ENCODE data around the gene PPCDC.
"Not testable (repeated sequence)": the region's sequence is repeated elsewhere in the genome, so short reads cannot be mapped to it uniquely, and the experiment has no call there.

The PPCDC gene

DNA sequence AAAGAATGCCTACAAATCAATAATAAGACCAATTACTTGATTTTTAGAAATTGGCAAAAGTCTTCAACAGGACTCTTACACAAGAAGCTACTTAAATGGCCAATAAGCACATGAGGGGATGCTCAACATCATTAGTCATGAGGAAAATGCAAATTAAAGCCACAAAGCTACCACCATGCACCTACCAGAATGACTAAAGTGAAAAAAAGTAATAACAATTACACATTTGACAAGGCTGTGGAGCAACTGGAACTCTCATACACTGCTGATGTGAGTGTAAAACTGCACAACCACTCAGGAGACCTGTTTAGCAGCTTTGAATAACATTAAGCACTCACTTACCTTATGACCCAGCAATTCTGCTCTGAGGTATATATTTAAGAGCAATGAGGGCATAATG is 68.4 kb downstream of the PPCDC start:
- peak; percentile 25 for DNase-seq (ENCODE audit: low read depth)
- no peak overlapping the region for H3K4me3 ChIP-seq (ENCODE audit: low read length)
- TF ChIP-seq, protein P1, sequence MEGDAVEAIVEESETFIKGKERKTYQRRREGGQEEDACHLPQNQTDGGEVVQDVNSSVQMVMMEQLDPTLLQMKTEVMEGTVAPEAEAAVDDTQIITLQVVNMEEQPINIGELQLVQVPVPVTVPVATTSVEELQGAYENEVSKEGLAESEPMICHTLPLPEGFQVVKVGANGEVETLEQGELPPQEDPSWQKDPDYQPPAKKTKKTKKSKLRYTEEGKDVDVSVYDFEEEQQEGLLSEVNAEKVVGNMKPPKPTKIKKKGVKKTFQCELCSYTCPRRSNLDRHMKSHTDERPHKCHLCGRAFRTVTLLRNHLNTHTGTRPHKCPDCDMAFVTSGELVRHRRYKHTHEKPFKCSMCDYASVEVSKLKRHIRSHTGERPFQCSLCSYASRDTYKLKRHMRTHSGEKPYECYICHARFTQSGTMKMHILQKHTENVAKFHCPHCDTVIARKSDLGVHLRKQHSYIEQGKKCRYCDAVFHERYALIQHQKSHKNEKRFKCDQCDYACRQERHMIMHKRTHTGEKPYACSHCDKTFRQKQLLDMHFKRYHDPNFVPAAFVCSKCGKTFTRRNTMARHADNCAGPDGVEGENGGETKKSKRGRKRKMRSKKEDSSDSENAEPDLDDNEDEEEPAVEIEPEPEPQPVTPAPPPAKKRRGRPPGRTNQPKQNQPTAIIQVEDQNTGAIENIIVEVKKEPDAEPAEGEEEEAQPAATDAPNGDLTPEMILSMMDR (conservative IDR thresholded peaks at IDR 0.05; ENCODE audit: low read length) = no peak

DNA sequence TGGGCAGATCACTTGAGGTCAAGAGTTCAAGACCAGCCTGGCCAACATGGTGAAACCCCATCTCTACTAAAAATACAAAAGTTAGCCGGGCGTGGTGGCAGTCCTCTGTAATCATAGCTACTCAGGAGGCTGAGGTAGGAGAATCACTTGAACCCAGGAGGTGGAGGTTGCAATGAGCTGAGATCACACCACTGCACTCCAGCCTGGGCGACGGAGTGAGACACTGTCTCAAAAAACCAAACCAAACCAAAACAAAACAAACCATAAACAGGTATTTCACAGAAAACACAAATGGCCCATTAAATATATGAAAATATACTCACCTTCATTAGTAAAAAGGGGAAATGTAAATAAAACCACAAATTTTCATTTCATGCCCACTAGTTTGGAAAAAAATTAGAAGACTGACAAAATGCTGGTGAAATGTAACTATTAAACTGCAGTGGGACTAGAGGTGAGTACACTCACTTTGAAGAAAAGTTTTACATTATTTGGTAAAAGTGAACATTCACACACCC is 71.6 kb downstream of the PPCDC start:
- H3K4me3 ChIP-seq (ENCODE audit: low read length); DNase-seq (ENCODE audit: low read depth): not testable (repeated sequence)

- DNase-seq (ENCODE audit: low read depth) = no peak
- TF ChIP-seq, protein P1 (conservative IDR thresholded peaks at IDR 0.05; ENCODE audit: low read length) = no peak
- no peak overlapping the region for H3K4me3 ChIP-seq (ENCODE audit: low read length)
Measured at GRCh38 chr15:75095594-75095993, 72.2 kb downstream of the PPCDC start.

DNA sequence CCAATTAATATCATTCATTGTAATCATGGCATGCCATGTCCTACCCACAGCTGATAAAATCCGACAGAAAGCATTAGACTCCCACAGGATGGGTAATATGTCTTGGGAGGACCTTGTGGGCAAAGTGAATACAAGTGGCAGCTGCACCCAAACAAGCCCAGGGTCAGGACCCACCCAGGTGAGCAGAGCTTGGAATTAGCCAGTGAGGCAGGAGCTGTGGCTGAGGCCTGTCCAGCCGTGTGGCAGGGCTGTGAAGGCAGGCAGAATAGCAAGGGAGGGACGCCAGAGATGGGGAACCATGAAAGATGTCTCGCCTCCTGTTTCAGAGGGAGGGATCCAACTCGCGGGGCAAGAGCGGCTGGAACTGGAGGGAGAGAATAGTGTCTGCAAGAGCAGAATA is 74.5 kb downstream of the PPCDC start:
- H3K4me3 ChIP-seq (ENCODE audit: low read length) = no peak overlapping the region

DNA sequence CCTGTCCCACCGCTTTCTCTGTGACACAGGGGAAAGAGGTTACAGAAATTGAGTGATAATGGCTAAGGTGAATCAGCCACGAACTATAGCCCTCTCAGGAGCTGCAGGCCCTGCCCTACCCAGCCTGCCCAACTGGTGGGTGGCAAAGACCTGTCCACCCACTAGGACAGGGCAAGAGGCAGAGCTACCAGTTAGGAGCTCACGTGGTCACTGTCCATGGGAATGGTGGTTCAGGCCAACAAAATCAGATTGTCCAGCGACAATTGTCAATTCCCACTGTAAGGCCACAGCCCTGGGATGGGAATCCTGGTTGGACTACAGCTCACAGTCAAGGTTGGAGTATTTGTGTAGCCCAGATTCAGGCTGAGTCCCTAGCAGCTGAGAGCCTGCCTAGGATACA is 75.0 kb downstream of the PPCDC start:
- TF ChIP-seq, protein P1 (conservative IDR thresholded peaks at IDR 0.05; ENCODE audit: low read length) = no peak
- no peak for DNase-seq (ENCODE audit: low read depth)

More for the DNA sequence above, 74.5 kb downstream of the PPCDC start:
- TF ChIP-seq, protein P1 (conservative IDR thresholded peaks at IDR 0.05; ENCODE audit: low read length) = no peak
- DNase-seq (ENCODE audit: low read depth) = no peak

More for the DNA sequence above, 75.0 kb downstream of the PPCDC start:
- H3K4me3 ChIP-seq (ENCODE audit: low read length) = no peak overlapping the region
